H9 (cell line): ENCODE data around the gene GFRA1. TPM values are rescaled to one million over a fixed set of nuclear protein-coding genes. Genes with fewer than 3 reads are reported as not detected.
"Not testable (repeated sequence)": the region's sequence is repeated elsewhere in the genome, so short reads cannot be mapped to it uniquely, and the experiment has no call there.

Source experiments
- DNase-seq: peaks from one replicate; pipeline ENCODE4 v3.0.0-alpha.2; 2017
- H2AFZ ChIP-seq: one replicate; pipeline ENCODE4 v1.6.1; 2013; ENCODE audit warnings: mild to moderate bottlenecking, low read length, control low read depth, moderate library complexity
- H2AK5ac ChIP-seq: 2 replicates; pipeline ENCODE4 v1.6.1; 2013; ENCODE audit warnings: low read length, control low read depth, mixed read lengths; ENCODE audit not compliant: insufficient read length
- H2BK120ac ChIP-seq: one replicate; pipeline ENCODE4 v1.6.1; 2013; ENCODE audit warnings: low read depth, mild to moderate bottlenecking, low read length, control low read depth, inconsistent platforms; ENCODE audit not compliant: poor library complexity, severe bottlenecking
- H2BK12ac ChIP-seq: 2 replicates; pipeline ENCODE4 v1.6.1; 2013; ENCODE audit warnings: low read length, control low read depth, mixed read lengths, low read depth; ENCODE audit not compliant: insufficient read length
- H2BK15ac ChIP-seq: 2 replicates; pipeline ENCODE4 v1.6.1; 2013; ENCODE audit warnings: low read depth, low read length, control low read depth
- H2BK20ac ChIP-seq: one replicate; pipeline ENCODE4 v1.6.1; 2013; ENCODE audit warnings: low read depth, mild to moderate bottlenecking, low read length, control low read depth, inconsistent platforms; ENCODE audit not compliant: poor library complexity, severe bottlenecking
- H2BK5ac ChIP-seq: 2 replicates; pipeline ENCODE4 v1.6.1; 2013; ENCODE audit warnings: low read length, control low read depth, mixed read lengths; ENCODE audit not compliant: insufficient read length
- H3K14ac ChIP-seq: 2 replicates; pipeline ENCODE4 v1.6.1; 2013; ENCODE audit warnings: low read length, control low read depth; ENCODE audit not compliant: insufficient read depth
- H3K18ac ChIP-seq: 2 replicates; pipeline ENCODE4 v1.6.1; 2013; ENCODE audit warnings: low read depth, mild to moderate bottlenecking, mixed read lengths, low read length, control low read depth; ENCODE audit not compliant: insufficient read length
- H3K23ac ChIP-seq: 2 replicates; pipeline ENCODE4 v1.6.1; 2013; ENCODE audit warnings: low read length, control low read depth, mixed read lengths, low read depth; ENCODE audit not compliant: insufficient read length
- H3K23me2 ChIP-seq: 2 replicates; pipeline ENCODE4 v1.6.1; 2013; ENCODE audit warnings: low read depth, mild to moderate bottlenecking, mixed read lengths, low read length, control low read depth; ENCODE audit not compliant: insufficient read length, poor library complexity, severe bottlenecking
- H3K27ac ChIP-seq: 2 replicates; pipeline ENCODE4 v1.5.1; 2013; ENCODE audit warnings: low read length, control low read depth, mixed read lengths, low read depth; ENCODE audit not compliant: insufficient read length
- H3K27me3 ChIP-seq: 2 replicates; pipeline ENCODE4 v1.6.1; 2013; ENCODE audit warnings: low read length, control low read depth, inconsistent platforms; ENCODE audit not compliant: insufficient read depth
- H3K4ac ChIP-seq: 2 replicates; pipeline ENCODE4 v1.6.1; 2013; ENCODE audit warnings: low read depth, mild to moderate bottlenecking, control low read depth, inconsistent platforms, low read length, moderate library complexity
- H3K4me1 ChIP-seq: 2 replicates; pipeline ENCODE4 v1.6.1; 2013; ENCODE audit warnings: low read length, control low read depth, inconsistent platforms; ENCODE audit not compliant: insufficient read depth
- H3K4me2 ChIP-seq: 2 replicates; pipeline ENCODE4 v1.6.1; 2013; ENCODE audit warnings: low read length, control low read depth, mixed read lengths; ENCODE audit not compliant: insufficient read length, insufficient read depth
- H3K56ac ChIP-seq: 2 replicates; pipeline ENCODE4 v1.6.1; 2013; ENCODE audit warnings: low read depth, mild to moderate bottlenecking, mixed read lengths, low read length, control low read depth; ENCODE audit not compliant: insufficient read length
- H3K79me1 ChIP-seq: 2 replicates; pipeline ENCODE4 v1.6.1; 2013; ENCODE audit warnings: low read depth, mild to moderate bottlenecking, moderate library complexity, low read length, control low read depth, inconsistent platforms; ENCODE audit not compliant: insufficient read depth, poor library complexity, severe bottlenecking
- H3K79me2 ChIP-seq: 2 replicates; pipeline ENCODE4 v1.6.1; 2013; ENCODE audit warnings: low read length, control low read depth, inconsistent platforms; ENCODE audit not compliant: insufficient read depth
- H3K9ac ChIP-seq: 2 replicates; pipeline ENCODE4 v1.6.1; 2013; ENCODE audit warnings: low read length, control low read depth, mixed read lengths; ENCODE audit not compliant: insufficient read length; ENCODE audit errors: extremely low read depth
- H3K9me3 ChIP-seq: one replicate; pipeline ENCODE4 v1.6.1; 2013; ENCODE audit warnings: low read depth, low read length, inconsistent platforms; ENCODE audit not compliant: control insufficient read depth
- H3T11ph ChIP-seq: one replicate; pipeline ENCODE4 v1.6.1; 2013; ENCODE audit warnings: mild to moderate bottlenecking, low read length, control low read depth, inconsistent platforms
- H4K20me1 ChIP-seq: one replicate; pipeline ENCODE4 v1.6.1; 2013; ENCODE audit not compliant: control insufficient read depth, insufficient read length, insufficient read depth
- H4K5ac ChIP-seq: 2 replicates; pipeline ENCODE4 v1.6.1; 2013; ENCODE audit warnings: low read depth, mild to moderate bottlenecking, mixed read lengths, low read length, control low read depth; ENCODE audit not compliant: insufficient read length
- H4K8ac ChIP-seq: replicated peaks from 2 replicates; pipeline ENCODE4 v1.6.1; 2013; ENCODE audit warnings: low read length, control low read depth, mixed read lengths, low read depth; ENCODE audit not compliant: insufficient read length
- H4K91ac ChIP-seq: 2 replicates; pipeline ENCODE4 v1.6.1; 2013; ENCODE audit warnings: low read depth, mild to moderate bottlenecking, moderate library complexity, mixed read lengths, low read length, control low read depth; ENCODE audit not compliant: insufficient read length
- H3K27ac Mint-ChIP-seq, 3 experiments: 2 replicates in 2 of 3; 3 replicates in 1 of 3; pipeline ENCODE4 v1.8.0; 2020 to 2021; ENCODE audit warnings: mixed read lengths in 3 of 3, mild to moderate bottlenecking in 1 of 3, moderate library complexity in 1 of 3
- H3K27me3 Mint-ChIP-seq: 2 replicates; pipeline ENCODE4 v1.8.0; 2021; ENCODE audit warnings: low read depth, mild to moderate bottlenecking, moderate library complexity, mixed read lengths
- H3K36me3 Mint-ChIP-seq, 3 experiments: 2 replicates in 2 of 3; 3 replicates in 1 of 3; pipeline ENCODE4 v1.8.0; 2020 to 2021; ENCODE audit warnings: low read depth in 3 of 3, mixed read lengths in 3 of 3; ENCODE audit not compliant: insufficient read depth in 1 of 3
- H3K4me1 Mint-ChIP-seq, 2 experiments: 2 replicates each; pipeline ENCODE4 v1.8.0; 2020; ENCODE audit warnings: mixed read lengths in 2 of 2
- H3K4me3 Mint-ChIP-seq, 2 experiments: 2 replicates in 1 of 2; 3 replicates in 1 of 2; pipeline ENCODE4 v1.8.0; 2020 to 2021; ENCODE audit warnings: mild to moderate bottlenecking in 2 of 2, mixed read lengths in 2 of 2, moderate library complexity in 1 of 2
- H3K9me3 Mint-ChIP-seq, 2 experiments: 2 replicates in 1 of 2; 3 replicates in 1 of 2; pipeline ENCODE4 v1.8.0; 2020; ENCODE audit warnings: mild to moderate bottlenecking in 2 of 2, mixed read lengths in 2 of 2, moderate library complexity in 1 of 2
- CTCF ChIP-seq: fragments of 200-600 bp; sonication (generic); conservative IDR thresholded peaks from 3 replicates; pipeline ENCODE4 v1.8.0; 2021; ENCODE audit warnings: antibody characterized with exemption, mild to moderate bottlenecking
- WGBS: extraction: QIAGEN DNeasy Blood & Tissue Kit; methylation state at CpG from one replicate; pipeline ENCODE4 v1.1.7; 2013; ENCODE audit warnings: missing lambda C conversion rate, low lambda C conversion rate, mixed read lengths; ENCODE audit not compliant: insufficient read length; ENCODE audit errors: extremely low coverage; 5-methylcytosine and 5-hydroxymethylcytosine counted together
- total RNA-seq: library from RNA; stranded (reverse); gene quantifications from 2 replicates; pipeline ENCODE4 v1.2.1, GENCODE V29; 2021

GFRA1 gene
- total RNA-seq, 1 experiment from 2014 or later: 0.24 TPM

DNA sequence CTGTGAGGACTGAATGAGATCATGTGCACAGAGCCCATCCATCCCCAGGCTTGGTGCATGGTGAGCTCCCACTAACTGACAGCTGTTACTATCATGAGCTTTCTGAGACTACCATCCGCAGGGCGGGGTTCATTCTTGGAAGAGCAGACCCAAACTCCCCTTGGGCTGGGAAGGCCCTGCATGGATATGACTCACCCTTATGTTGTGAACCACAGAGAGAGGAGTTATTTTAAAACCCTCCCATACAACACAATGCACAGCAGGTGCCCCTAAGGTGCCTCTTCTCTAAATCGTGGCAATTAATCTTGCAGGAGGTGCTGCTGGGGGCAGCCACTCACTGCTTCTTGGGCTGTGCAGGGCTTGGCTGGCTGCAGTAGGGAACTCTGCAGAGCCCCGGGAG is 219.1 kb downstream of the GFRA1 start:
- Histone ChIP-seq H3K23me2 (no peaks in the 10 kb centered on the region), H3T11ph (no peak overlapping the region), H2BK5ac (no peak overlapping the region), H3K4me2 (no peak overlapping the region), H3K27me3 (no peaks in the 10 kb centered on the region), H4K91ac (no peak overlapping the region), H3K18ac (no peak overlapping the region), H2BK12ac (no peak overlapping the region), H3K23ac (no peak overlapping the region), H3K79me2 (no peaks in the 10 kb centered on the region), H2BK15ac (no peak overlapping the region), H3K4me1 (peaks cover 2% of the 10 kb centered on the region; the same call in 1 of the 2 replicates), H2BK120ac (no peak overlapping the region), H2BK20ac (no peak overlapping the region), H3K27ac (no peak overlapping the region), H3K14ac (no peak overlapping the region; the same call in 1 of the 2 replicates), H3K4ac (no peak overlapping the region), H3K79me1 (no peaks in the 10 kb centered on the region), H3K9ac (no peak overlapping the region), H3K56ac (no peak overlapping the region), H3K9me3 (no peaks in the 10 kb centered on the region), H2AK5ac (no peak overlapping the region), H4K8ac (no peak overlapping the region), H2AFZ (no peak overlapping the region), H4K5ac (no peak overlapping the region), H4K20me1 (no peaks in the 10 kb centered on the region)
- Mint-ChIP-seq H3K27me3 (peaks cover 3% of the 10 kb centered on the region), H3K4me3 (no peak overlapping the region), H3K27ac (no peak overlapping the region), H3K9me3 (no peaks in the 10 kb centered on the region; a peak in 1 of 5 replicates), H3K4me1 (peaks cover 20 to 28% of the 10 kb centered on the region in 2 experiments), H3K36me3 (no peaks in the 10 kb centered on the region)
- no CpG with 5 or more reads among the region's 4 CpGs for WGBS
- no peak for TF ChIP-seq CTCF
- no peak for DNase-seq

- not testable (repeated sequence) for H3K4ac ChIP-seq, H3K18ac ChIP-seq, H3K79me1 ChIP-seq, H3K4me2 ChIP-seq, H3K9ac ChIP-seq, H3K23ac ChIP-seq, H3K79me2 ChIP-seq, H4K5ac ChIP-seq, H3K27ac ChIP-seq, H2BK20ac ChIP-seq, H2BK5ac ChIP-seq, H2AK5ac ChIP-seq, H2BK12ac ChIP-seq, H4K91ac ChIP-seq, H2BK15ac ChIP-seq, H3K4me1 ChIP-seq, H2AFZ ChIP-seq, DNase-seq, H2BK120ac ChIP-seq, H3K23me2 ChIP-seq, H3K56ac ChIP-seq, H3K36me3 Mint-ChIP-seq, H3K4me3 Mint-ChIP-seq, H4K20me1 ChIP-seq, H3T11ph ChIP-seq, H3K14ac ChIP-seq, H3K9me3 ChIP-seq, H3K27ac Mint-ChIP-seq, H3K27me3 Mint-ChIP-seq, H3K9me3 Mint-ChIP-seq, H4K8ac ChIP-seq, H3K27me3 ChIP-seq
- no CpG with 5 or more reads among the region's 3 CpGs for WGBS
- peaks cover 20 to 26% of the 10 kb centered on the region in 2 experiments for H3K4me1 Mint-ChIP-seq
Observed at GRCh38 chr10:116053009-116053730, 219.8 kb downstream of the GFRA1 start.
